Stimulated activated CD8-positive, alpha-beta memory T cell treated with anti-CD3 and anti-CD28 coated beads, Interleukin-7, amount 100 ng/mL, for 4 hours (primary cell): ENCODE measurements around the gene PWP2.

Experiments
- DNase-seq, 2 donors: peaks; one replicate each; pipeline ENCODE4 v3.0.0-alpha.2; 2020; ENCODE audit warnings: low read depth in 2 of 2

Gene PWP2

GRCh38 chr21:44107026-44107501 is at the start of gene PWP2:
Gene PWP2 (plus strand): TSS chr21:44107399. CDS start chr21:44107417, 18 bp downstream.
- DNase-seq = peak in 1 of 2 donors; percentile 68

GRCh38 chr21:44057960-44058651 is 49.1 kb upstream of the PWP2 start:
- DNase-seq = no peak

- no peak for DNase-seq
Observed at GRCh38 chr21:44058652-44058964, 48.6 kb upstream of the PWP2 start.

GRCh38 chr21:44058981-44059380 is 48.2 kb upstream of the PWP2 start:
- no peak for DNase-seq

- DNase-seq = no peak
Observed at GRCh38 chr21:44059710-44060109, 47.5 kb upstream of the PWP2 start.

- no peak for DNase-seq
Observed at GRCh38 chr21:44062380-44062779, 44.8 kb upstream of the PWP2 start.

GRCh38 chr21:44063151-44063912 is 43.9 kb upstream of the PWP2 start:
- DNase-seq = no peak

GRCh38 chr21:44064852-44065403 is 42.3 kb upstream of the PWP2 start:
- DNase-seq = no peak

- DNase-seq = peak; percentile 69 to 75
Observed at GRCh38 chr21:44065428-44065827, 41.8 kb upstream of the PWP2 start.

GRCh38 chr21:44066116-44066515 is 41.1 kb upstream of the PWP2 start:
- DNase-seq = no peak

- no peak for DNase-seq
Observed at GRCh38 chr21:44067011-44067839, 40.0 kb upstream of the PWP2 start.

GRCh38 chr21:44070391-44070790 is 36.8 kb upstream of the PWP2 start:
- no peak for DNase-seq

GRCh38 chr21:44071359-44072104 is 35.7 kb upstream of the PWP2 start:
- no peak for DNase-seq

- no peak for DNase-seq
Observed at GRCh38 chr21:44072111-44072510, 35.1 kb upstream of the PWP2 start.

GRCh38 chr21:44074315-44074958 is 32.8 kb upstream of the PWP2 start:
- no peak for DNase-seq

GRCh38 chr21:44076316-44076715 is 30.9 kb upstream of the PWP2 start:
- no peak for DNase-seq

- no peak for DNase-seq
Observed at GRCh38 chr21:44078411-44078981, 28.7 kb upstream of the PWP2 start.

GRCh38 chr21:44079446-44079845 is 27.8 kb upstream of the PWP2 start:
- DNase-seq = no peak

GRCh38 chr21:44079846-44080245 is 27.4 kb upstream of the PWP2 start:
- no peak for DNase-seq

GRCh38 chr21:44082648-44083440 is 24.4 kb upstream of the PWP2 start:
- no peak for DNase-seq
